ENCODE results near the gene ARHGEF25. TPM values are rescaled to one million over a fixed set of nuclear protein-coding genes. Genes with fewer than 3 reads are reported as not detected.
"Not testable (repeated sequence)": the region's sequence is repeated elsewhere in the genome, so short reads cannot be mapped to it uniquely, and the experiment has no call there.

Gene ARHGEF25
- total and polyA plus RNA-seq, 4 donors, result 65.6 to 253 (median 72.5) TPM

DNA sequence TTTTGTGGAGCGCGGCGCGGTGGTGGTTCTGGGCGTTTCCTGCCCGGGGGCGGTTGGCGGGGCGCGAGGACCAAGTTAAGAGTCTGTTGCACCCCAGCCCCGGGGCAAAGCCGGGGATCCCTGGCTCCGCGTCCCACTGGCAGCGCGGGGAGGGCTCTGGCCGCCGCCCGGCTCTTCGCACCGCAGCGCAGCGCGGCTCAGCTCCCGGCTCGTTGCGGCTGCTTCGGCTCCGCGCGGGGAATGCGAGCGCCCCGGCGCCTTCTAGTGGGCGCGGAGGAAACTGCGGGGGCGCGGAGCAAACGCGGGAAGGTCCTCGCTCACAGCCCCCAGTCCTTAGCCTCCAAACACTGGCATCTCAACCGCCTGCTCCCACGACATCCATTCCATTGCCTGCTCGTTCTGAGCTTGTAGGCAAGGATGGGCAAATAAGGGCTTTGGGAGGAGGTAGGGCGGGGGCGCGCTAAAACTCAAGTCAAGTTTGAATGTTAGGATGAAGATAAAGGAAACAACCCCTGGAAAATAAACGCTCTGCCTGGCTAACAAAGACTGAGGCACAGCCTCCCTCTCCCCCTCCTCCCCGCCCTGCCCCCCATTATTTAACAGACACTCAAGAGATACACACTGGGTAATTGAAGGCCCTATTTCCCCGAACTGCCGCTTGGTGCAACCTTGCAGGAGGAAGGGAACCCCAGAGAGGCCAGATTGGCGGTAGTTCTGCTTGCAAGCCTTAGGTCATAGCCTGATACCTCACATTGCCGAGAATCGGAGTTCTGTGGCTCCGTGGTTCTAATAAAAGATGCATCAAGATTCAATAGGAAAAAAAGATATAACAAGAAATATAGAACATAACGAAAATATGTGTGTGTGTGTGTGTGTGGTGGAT lies 22.0 kb downstream of the ARHGEF25 start, which contains the start of gene B4GALNT1:
B4GALNT1 (minus strand) TSS at position 244 of the 883 bp plus-strand sequence. CDS start 1,069 bp downstream, outside the sequence.
- ATAC-seq (ENCODE audit: low FRiP score) (peak; percentile 88), DNase-seq (peak in 1 of 2 donors; percentile 91)
- Histone ChIP-seq H3K4me3 (ENCODE audit: low read length in 2 of 2) (peak within 1 kb of the TSS; percentile 15 to 75), H3K27ac (ENCODE audit: low read depth in 1 of 2, low read length in 2 of 2) (no peak within 1 kb of the TSS), H3K36me3 (ENCODE audit: control insufficient read depth in 1 of 2, insufficient read depth in 2 of 2, low read length in 1 of 2) (no peaks in the 10 kb centered on the region), H3K4me1 (ENCODE audit: control insufficient read depth in 1 of 2, insufficient read depth in 2 of 2, low read length in 2 of 2) (no peaks in the 10 kb centered on the region), H3K9me3 (ENCODE audit: control insufficient read depth, low read length) (no peaks in the 10 kb centered on the region), H3K27me3 (ENCODE audit: control insufficient read depth in 1 of 2, insufficient read depth in 2 of 2, low read length in 1 of 2) (no peaks in the 10 kb centered on the region)
- intact Hi-C loops (cut with DNase I), result no loop called here
- WGBS, 2 donors, result 3% methylated on average over 58 of the region's 58 CpGs

DNA sequence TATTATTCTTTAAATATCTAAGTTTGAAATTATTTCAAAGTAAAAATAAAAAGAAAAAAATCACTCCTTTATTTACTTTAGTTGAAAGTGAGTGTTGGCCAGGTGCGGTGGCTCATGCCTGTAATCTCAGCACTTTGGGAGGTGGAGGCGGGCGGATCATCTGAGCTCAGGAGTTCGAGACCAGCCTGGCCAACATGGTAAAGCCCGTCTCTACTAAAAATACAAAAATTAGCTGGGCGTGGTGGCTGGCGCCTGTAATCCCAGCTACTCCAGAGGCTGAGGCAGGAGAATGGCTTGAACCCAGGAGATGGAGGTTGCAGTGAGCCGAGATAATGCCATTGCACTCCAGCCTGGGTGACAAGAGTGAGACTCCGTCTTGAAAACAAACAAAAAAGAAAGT lies 25.5 kb downstream of the ARHGEF25 start:
- H3K4me3 ChIP-seq (ENCODE audit: low read length in 2 of 2); H3K27ac ChIP-seq (ENCODE audit: low read depth in 1 of 2, low read length in 2 of 2); ATAC-seq (ENCODE audit: low FRiP score); H3K4me1 ChIP-seq (ENCODE audit: control insufficient read depth in 1 of 2, insufficient read depth in 2 of 2, low read length in 2 of 2); DNase-seq; H3K9me3 ChIP-seq (ENCODE audit: control insufficient read depth, low read length); H3K27me3 ChIP-seq (ENCODE audit: control insufficient read depth in 1 of 2, insufficient read depth in 2 of 2, low read length in 1 of 2); intact Hi-C loops (cut with DNase I); H3K36me3 ChIP-seq (ENCODE audit: control insufficient read depth in 1 of 2, insufficient read depth in 2 of 2, low read length in 1 of 2): not testable (repeated sequence)
- 82 to 85% methylated on average over 9 of the region's 9 CpGs for WGBS, 2 donors

DNA sequence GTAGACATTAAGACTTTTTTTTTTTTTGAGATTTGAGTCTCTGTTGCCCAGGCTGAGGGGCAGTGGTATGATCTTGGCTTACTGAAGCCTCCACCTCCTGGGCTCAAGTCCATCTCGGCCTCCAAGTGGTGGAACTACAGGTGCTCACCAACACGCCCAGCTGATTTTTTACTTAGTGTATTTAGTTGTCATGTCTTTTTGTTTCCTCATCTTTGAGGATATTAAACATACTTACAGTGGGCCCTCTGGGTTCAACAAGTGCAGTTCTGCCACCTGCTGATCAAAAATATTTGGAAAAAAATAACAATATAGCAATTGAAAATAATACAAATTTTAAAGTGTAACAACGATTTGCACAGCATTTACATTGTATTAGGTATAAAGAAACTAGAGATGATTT lies 26.1 kb downstream of the ARHGEF25 start:
- intact Hi-C loops (cut with DNase I), result no loop called here
- Histone ChIP-seq H3K4me1 (ENCODE audit: control insufficient read depth in 1 of 2, insufficient read depth in 2 of 2, low read length in 2 of 2) (no peaks in the 10 kb centered on the region), H3K27me3 (ENCODE audit: control insufficient read depth in 1 of 2, insufficient read depth in 2 of 2, low read length in 1 of 2) (peaks cover 0 to 1% of the 10 kb centered on the region in 2 donors), H3K4me3 (ENCODE audit: low read length in 2 of 2) (no peak overlapping the region), H3K9me3 (ENCODE audit: control insufficient read depth, low read length) (no peaks in the 10 kb centered on the region), H3K36me3 (ENCODE audit: control insufficient read depth in 1 of 2, insufficient read depth in 2 of 2, low read length in 1 of 2) (no peaks in the 10 kb centered on the region), H3K27ac (ENCODE audit: low read depth in 1 of 2, low read length in 2 of 2) (no peak overlapping the region)
- DNase-seq, result no peak
- WGBS, 2 donors, result 68 to 76% methylated on average over 3 of the region's 3 CpGs
- ATAC-seq (ENCODE audit: low FRiP score), result no peak

DNA sequence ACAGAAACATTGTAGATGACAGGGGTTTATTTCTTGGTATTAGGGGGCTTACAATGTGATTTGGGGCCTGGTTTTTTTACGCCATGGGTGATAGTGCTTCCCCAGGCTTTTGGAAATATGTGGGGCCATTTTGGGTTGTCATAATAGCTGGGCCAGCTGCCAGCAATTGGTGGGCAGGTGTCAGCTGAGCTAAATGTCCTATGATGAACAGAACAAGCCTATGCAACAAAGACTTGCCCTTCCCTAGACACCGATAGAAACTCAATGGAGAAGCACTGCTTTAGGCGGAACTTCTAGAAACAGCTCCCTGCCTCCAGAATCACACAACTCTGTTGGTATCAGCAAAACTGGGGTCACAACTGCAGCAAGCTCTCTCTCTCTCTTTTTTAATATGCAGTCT lies 26.9 kb downstream of the ARHGEF25 start:
- H3K36me3 ChIP-seq (ENCODE audit: control insufficient read depth in 1 of 2, insufficient read depth in 2 of 2, low read length in 1 of 2), result no peaks in the 10 kb centered on the region
- 89 to 92% methylated on average over 3 of the region's 3 CpGs for WGBS, 2 donors
- DNase-seq, result no peak
- no peak overlapping the region for H3K27ac ChIP-seq (ENCODE audit: low read depth in 1 of 2, low read length in 2 of 2)
- no peaks in the 10 kb centered on the region for H3K9me3 ChIP-seq (ENCODE audit: control insufficient read depth, low read length)
- H3K4me3 ChIP-seq (ENCODE audit: low read length in 2 of 2), result no peak overlapping the region
- intact Hi-C loops (cut with DNase I), result no loop called here
- H3K4me1 ChIP-seq (ENCODE audit: control insufficient read depth in 1 of 2, insufficient read depth in 2 of 2, low read length in 2 of 2), result no peaks in the 10 kb centered on the region
- ATAC-seq (ENCODE audit: low FRiP score), result no peak
- peaks cover 0 to 1% of the 10 kb centered on the region in 2 donors for H3K27me3 ChIP-seq (ENCODE audit: control insufficient read depth in 1 of 2, insufficient read depth in 2 of 2, low read length in 1 of 2)

DNA sequence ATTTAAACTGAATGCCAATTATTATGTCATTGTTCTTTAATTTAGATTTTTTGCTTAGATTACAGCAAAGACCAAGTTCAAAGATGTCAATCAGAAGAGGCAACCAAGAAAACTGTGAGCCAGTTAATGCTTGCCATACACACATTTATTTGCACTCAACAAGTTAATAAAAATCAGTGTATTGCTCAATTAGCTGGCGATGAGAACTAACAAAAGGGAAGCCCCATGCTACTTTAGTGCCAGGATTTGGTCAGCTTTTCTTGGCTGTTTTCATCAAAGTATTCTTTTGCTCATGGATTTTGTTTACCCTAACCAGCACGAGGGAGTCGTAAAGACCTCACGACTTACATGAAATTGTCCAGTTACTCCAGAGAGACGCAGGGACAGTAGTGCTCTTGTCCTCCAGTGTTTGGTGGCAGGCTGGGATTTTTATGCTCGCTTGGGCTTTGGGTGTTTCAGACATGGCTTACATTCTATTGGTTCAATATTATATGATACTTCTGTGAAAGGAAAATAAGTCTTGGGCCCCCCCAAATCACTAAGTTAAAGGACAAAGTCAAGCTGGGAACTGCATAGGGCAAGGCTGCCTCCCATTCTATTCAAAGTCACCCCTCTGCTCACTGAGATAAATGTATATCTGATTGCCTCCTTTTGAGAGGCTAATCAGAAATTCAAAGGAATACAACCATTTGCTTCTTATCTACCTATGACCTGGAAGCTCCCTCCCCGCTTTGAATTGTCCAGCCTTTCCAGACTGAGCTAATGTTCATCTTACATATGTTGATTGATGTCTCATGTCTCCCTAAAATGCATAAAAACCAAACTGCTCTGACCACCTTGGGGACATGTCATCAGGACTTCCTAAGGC lies 29.2 kb downstream of the ARHGEF25 start:
- intact Hi-C loops (cut with DNase I), result no loop called here
- no peaks in the 10 kb centered on the region for H3K9me3 ChIP-seq (ENCODE audit: control insufficient read depth, low read length)
- peaks cover 0 to 1% of the 10 kb centered on the region in 2 donors for H3K27me3 ChIP-seq (ENCODE audit: control insufficient read depth in 1 of 2, insufficient read depth in 2 of 2, low read length in 1 of 2)
- no peak overlapping the region for H3K4me3 ChIP-seq (ENCODE audit: low read length in 2 of 2)
- no peak for ATAC-seq (ENCODE audit: low FRiP score)
- no peak overlapping the region for H3K27ac ChIP-seq (ENCODE audit: low read depth in 1 of 2, low read length in 2 of 2)
- no peak for DNase-seq
- no peaks in the 10 kb centered on the region for H3K36me3 ChIP-seq (ENCODE audit: control insufficient read depth in 1 of 2, insufficient read depth in 2 of 2, low read length in 1 of 2)
- WGBS, 2 donors, result 54 to 59% methylated on average over 7 of the region's 7 CpGs
- H3K4me1 ChIP-seq (ENCODE audit: control insufficient read depth in 1 of 2, insufficient read depth in 2 of 2, low read length in 2 of 2), result no peaks in the 10 kb centered on the region

DNA sequence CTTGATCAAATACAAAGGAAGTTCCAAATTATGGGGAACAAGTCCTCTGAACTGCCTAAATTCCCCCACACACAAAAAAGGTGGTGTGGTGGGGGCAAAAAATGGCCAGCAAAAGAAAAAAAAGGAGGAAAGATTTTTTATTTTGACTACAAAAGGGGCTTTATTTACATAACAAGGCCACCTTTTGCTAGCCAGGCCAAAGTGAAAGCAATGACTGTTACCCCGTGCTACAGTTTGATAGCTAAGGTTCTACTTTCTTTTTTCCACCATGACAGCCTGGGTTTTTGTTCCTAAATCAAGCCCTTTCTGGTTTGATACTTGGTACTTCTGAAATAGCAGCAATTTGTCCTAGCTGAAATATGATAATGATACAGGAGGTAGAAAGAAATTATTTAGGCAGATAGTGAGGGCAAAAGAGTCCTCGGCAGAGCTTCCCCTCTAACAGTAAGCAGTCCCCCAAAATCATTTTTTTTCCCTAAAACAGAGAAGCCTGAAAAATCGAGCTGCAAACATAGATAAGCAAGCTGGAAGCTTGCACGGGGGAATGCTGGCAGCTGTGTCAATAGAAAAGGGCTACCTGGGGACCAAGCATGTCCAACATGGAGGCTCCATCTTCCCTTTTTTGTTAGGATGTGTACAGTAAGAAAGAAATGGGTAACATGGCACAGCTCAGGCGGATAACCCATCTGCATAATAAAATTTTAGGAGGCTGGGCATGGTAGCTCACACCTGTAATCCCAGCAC lies 30.6 kb downstream of the ARHGEF25 start:
- Histone ChIP-seq H3K27me3 (ENCODE audit: control insufficient read depth in 1 of 2, insufficient read depth in 2 of 2, low read length in 1 of 2) (peaks cover 0 to 1% of the 10 kb centered on the region in 2 donors), H3K4me1 (ENCODE audit: control insufficient read depth in 1 of 2, insufficient read depth in 2 of 2, low read length in 2 of 2) (no peaks in the 10 kb centered on the region), H3K36me3 (ENCODE audit: control insufficient read depth in 1 of 2, insufficient read depth in 2 of 2, low read length in 1 of 2) (no peaks in the 10 kb centered on the region), H3K4me3 (ENCODE audit: low read length in 2 of 2) (no peak overlapping the region), H3K27ac (ENCODE audit: low read depth in 1 of 2, low read length in 2 of 2) (no peak overlapping the region), H3K9me3 (ENCODE audit: control insufficient read depth, low read length) (no peaks in the 10 kb centered on the region)
- 42 to 47% methylated on average over 5 of the region's 5 CpGs for WGBS, 2 donors
- ATAC-seq (ENCODE audit: low FRiP score) (no peak), DNase-seq (no peak)
- intact Hi-C loops (cut with DNase I), result no loop called here

DNA sequence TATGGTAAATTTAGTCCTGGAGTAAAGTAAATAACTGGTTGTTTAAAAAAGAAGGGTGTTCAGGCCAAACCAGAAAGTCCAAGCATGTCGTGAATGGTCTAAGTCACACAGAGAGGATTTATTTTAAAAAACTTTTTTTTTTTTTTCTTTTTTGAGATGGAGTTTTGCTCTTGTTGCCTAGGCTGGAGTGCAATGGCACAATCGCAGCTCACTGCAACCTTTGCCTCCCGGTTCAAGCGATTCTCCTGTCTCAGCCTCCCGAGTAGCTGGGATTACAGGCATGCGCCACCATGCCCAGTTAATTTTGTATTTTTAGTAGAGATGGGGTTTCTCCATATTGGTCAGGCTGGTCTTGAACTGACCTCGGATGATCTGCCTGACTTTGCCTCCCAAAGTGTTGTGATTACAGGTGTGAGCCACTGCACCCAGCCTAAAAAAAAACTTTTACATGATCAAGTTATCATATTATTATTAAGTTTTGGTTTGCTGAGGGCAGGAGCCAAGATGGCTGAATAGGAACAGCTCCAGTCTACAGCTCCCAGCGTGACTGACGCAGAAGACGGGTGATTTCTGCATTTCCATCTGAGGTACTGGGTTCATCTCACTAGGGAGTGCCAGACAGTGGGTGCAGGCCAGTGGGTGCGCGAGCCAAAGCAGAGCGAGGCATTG lies 34.9 kb downstream of the ARHGEF25 start:
- H3K27ac ChIP-seq (ENCODE audit: low read depth in 1 of 2, low read length in 2 of 2); H3K9me3 ChIP-seq (ENCODE audit: control insufficient read depth, low read length); H3K27me3 ChIP-seq (ENCODE audit: control insufficient read depth in 1 of 2, insufficient read depth in 2 of 2, low read length in 1 of 2); H3K4me3 ChIP-seq (ENCODE audit: low read length in 2 of 2); intact Hi-C loops (cut with DNase I); DNase-seq; ATAC-seq (ENCODE audit: low FRiP score); H3K4me1 ChIP-seq (ENCODE audit: control insufficient read depth in 1 of 2, insufficient read depth in 2 of 2, low read length in 2 of 2); H3K36me3 ChIP-seq (ENCODE audit: control insufficient read depth in 1 of 2, insufficient read depth in 2 of 2, low read length in 1 of 2): not testable (repeated sequence)
- WGBS, 2 donors, result 67 to 71% methylated on average over 11 to 13 of the region's 13 CpGs

DNA sequence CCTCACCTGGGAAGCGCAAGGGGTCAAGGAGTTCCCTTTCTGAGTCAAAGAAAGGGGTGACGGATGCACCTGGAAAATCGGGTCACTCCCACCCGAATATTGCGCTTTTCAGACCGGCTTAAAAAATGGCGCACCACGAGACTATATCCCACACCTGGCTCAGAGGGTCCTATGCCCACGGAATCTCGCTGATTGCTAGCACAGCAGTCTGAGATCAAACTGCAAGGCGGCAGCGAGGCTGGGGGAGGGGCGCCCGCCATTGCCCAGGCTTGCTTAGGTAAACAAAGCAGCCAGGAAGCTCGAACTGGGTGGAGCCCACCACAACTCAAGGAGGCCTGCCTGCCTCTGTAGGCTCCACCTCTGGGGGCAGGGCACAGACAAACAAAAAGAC lies 35.4 kb downstream of the ARHGEF25 start:
- intact Hi-C loops (cut with DNase I); H3K4me3 ChIP-seq (ENCODE audit: low read length in 2 of 2); H3K27me3 ChIP-seq (ENCODE audit: control insufficient read depth in 1 of 2, insufficient read depth in 2 of 2, low read length in 1 of 2); DNase-seq; H3K36me3 ChIP-seq (ENCODE audit: control insufficient read depth in 1 of 2, insufficient read depth in 2 of 2, low read length in 1 of 2); H3K4me1 ChIP-seq (ENCODE audit: control insufficient read depth in 1 of 2, insufficient read depth in 2 of 2, low read length in 2 of 2); ATAC-seq (ENCODE audit: low FRiP score); H3K9me3 ChIP-seq (ENCODE audit: control insufficient read depth, low read length); H3K27ac ChIP-seq (ENCODE audit: low read depth in 1 of 2, low read length in 2 of 2): not testable (repeated sequence)
- WGBS, 2 donors, result 89 to 100% methylated on average over 3 to 10 of the region's 15 CpGs
